GM18520 (cell line): Measurements from ENCODE around the gene PRUNE2.
"Not testable (repeated sequence)": the region's sequence is repeated elsewhere in the genome, so short reads cannot be mapped to it uniquely, and the experiment has no call there.

Experiments
- ATAC-seq: cut with Tn5 transposase; IDR thresholded peaks from one replicate; pipeline ENCODE4 v1.9.1; 2021; ENCODE audit not compliant: unreplicated experiment

The PRUNE2 gene

DNA sequence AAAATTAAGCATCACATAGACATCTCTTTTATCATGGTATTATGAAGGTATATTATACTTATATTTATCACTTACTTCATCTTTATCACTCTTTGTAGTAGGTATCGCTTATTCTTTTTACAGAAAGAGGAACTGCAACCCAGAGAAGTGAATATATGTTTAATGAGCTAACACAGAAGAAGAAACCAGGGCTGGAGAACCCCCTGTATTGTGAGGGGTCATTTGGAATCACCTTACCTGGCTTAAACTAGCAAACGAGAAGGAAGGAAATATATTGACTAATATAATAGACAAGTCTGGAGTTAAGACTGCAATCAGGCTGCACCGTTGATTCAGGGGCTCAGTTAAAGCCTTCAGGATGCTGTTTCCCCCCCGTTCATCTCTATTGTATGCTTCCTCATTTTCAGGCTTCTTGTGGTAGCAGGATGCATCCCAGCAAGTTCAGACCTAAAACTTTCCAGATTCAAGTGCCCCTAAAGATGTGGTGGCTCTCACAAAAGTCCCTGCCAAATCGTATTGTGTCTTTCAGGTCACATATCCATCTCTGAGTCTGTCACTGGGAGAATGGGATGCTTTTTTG is 300.5 kb downstream of the PRUNE2 start:
- ATAC-seq, result peak; percentile 79

DNA sequence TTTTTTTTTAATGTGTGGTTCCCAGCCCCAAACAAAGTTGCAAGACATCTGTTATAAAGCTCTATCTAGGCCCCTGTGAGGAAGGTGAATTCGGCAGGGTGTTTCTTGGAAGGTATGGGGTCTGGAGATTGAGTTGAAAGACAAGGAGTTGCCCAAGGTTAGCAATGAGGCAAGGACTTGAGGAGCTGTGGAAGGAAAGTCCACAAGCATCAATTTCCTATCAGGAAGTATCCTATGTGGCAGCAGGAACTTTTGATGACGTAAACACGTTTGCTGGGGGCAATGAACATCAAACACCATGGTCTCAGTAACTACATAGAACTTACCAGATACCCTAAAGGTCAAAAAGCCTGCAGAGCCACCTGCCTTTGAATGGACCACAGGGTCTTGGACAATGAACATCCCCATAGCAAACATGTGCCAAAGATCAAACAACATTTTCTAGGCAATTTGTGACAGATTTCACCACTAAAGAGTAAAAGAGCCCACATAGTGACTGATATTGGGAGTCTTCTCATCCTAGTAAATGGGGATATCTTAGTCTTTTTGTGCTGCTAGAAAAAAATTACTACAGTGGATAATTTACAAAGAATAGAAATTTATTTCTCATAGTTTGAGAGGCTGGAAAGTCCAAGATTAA is 301.9 kb downstream of the PRUNE2 start:
- ATAC-seq, result no peak

DNA sequence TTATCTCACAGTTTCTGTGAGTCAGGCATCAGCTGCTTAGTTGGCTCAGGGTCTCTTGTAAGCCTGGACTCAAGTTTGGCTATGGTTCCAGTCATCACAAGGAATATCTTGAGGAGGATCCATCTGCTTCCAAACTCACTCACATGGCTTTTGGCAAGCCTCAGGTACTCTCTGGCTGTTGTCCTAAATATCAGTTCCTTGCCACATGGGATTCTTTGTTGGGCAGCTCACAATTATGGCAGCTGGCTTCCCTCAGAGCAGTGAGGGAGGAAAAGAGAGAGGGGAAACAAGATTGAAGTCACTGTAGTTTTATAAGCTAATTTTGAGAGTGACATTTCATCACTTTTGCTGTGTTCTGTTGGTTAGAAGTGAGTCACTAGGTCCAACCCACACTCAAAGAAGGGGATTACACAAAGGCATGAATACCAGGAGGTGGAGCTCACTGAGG is 302.4 kb downstream of the PRUNE2 start:
- no peak for ATAC-seq

DNA sequence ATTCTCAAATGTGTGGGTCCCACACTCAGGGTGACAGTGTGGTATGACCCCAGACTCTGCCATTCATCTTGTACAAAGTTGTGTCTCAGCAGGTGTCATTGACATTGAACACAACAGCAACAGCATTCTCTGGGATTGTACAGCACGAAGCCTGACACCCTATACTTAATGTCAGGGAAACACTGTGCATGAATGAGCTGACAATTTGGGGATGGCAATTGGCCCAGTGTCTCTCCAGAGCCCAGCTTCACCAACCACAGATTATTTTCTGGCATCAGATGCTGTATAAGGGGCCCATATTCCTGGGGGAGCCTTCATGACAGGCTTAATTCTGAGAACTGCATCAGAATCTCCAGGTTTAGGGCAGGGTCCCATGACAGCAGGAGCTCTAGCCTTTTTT is 303.7 kb downstream of the PRUNE2 start:
- ATAC-seq, result no peak

DNA sequence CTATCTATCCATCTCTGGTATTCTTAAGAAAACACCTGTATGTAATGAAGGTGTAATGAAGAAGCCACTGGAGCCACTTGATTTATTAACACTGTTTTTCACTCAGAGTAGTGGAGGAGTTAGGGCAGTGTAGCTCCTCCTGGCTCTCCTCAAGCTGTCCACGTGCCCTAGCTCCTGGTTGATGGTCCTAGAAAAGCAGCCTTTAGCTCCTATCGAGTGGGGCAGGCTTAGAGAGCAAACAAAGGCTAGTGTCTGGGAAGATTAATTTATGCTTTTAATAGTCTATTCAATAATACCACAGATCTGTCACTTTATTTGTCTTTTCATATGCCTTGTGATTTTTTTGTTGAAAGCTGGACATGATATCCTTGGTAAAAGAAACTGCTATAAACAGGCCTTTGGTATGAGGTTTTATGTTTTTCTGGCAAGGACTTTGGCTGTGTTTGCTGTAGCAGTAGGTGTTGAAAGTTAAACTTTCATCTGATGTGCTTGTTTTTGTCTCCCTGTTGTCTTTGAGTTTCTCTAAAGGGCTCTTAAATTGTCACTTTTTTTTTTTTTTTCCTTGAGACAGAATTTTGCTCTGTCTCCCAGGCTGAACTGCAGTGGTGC is 305.8 kb downstream of the PRUNE2 start:
- ATAC-seq, result no peak

DNA sequence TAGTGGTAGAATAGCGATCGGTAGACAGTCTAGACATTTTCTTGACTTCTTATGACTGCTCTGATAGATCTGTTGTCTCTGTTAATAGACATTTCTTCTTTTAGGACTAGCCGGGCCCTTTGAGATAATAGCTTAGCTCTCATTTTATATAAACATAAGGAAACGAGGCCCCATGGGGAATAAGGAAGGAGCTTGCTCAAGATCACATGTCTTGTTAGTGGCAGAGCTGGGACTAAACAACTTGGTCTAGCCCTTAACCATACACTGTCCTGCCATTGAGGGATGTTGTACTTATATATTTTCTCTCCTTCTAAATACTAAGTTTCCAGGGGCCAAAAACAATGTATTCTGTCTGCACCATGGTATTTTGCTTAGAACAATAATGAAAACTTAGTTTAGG is 306.9 kb downstream of the PRUNE2 start:
- no peak for ATAC-seq

DNA sequence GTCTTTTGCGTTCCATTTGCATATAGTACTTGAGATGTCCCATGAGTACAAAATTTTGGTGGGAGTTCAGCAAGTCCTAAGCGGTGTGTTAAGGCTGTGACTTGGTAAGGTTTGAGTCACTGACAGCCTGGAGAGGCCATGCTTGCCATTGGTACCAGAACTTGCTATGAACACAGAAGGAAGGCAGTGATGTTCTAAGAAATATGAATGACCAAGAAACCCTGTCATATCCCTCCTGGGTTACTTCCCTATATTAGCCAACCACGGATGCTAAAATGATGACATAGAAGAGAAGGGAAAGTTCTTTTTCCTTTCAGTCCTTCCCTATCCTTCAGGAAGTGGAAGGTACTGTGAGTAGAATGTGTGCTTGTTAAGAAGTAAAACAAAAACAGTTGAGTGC is 310.3 kb downstream of the PRUNE2 start:
- no peak for ATAC-seq

DNA sequence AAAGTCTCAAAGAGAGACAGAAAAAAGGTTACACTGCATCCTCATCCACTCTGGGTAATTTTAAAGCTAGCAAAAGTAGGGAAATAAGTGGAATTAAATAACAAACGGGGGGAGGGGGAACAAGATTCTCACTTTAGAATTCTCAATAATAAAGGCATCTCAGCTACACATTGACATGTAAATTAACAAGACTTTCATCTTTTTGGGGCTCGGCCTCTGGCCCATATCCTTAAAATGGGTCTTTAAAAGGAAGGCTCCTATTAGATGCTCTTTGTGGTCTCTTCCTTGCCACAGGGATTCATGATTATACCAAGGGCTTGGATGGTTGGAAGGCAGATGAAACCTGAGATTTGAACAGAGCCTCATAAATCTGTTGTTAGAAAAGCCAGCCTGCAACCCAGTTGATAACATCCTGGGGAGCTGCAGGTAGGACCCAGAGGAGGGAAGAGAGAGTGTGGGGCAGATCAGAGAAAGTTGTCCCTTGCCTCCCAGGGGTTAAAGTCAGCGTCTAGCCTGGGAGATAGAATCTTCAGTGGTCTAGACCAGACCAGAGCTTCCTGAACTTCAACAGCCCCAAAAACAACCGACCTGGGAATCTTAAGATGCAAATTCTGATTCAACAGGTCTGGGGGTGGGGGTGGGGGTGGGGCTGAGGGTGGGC is 311.0 kb downstream of the PRUNE2 start:
- ATAC-seq, result no peak

DNA sequence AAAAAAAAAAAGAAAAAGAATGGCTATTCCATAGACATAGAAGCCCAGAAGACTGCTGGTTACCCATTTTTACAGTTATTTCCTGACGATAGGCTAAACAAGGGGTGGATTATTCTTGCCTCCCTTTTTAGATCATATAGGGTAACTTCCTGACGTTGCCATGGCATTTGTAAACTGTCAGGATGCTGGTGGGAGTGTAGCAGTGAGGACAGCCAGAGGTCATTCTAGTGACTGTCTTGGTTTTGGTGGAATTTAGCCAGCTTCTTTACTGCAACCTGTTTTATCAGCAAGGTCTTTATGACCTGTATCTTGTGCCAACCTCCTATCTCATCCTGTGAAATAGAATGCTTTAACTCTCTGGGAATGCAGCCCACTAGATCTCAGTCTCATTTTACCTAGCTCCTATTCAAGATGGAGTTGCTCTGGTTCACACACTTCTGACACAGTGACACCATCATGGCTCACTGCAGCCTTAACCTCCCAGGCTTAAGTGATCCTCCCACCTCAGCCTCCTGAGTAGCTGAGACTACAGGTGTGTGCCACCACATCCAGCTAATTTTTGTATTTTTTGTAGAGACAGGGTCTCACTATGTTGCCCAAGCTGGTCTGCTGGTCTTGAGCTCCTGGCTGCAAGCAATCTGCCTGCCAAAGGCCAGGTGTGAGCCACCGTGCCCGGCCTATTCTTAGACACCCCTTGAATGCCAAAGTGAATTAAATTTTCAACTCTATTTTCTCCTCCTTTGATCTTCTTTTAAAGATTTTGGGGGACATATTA is 311.8 kb downstream of the PRUNE2 start:
- ATAC-seq, result not testable (repeated sequence)

DNA sequence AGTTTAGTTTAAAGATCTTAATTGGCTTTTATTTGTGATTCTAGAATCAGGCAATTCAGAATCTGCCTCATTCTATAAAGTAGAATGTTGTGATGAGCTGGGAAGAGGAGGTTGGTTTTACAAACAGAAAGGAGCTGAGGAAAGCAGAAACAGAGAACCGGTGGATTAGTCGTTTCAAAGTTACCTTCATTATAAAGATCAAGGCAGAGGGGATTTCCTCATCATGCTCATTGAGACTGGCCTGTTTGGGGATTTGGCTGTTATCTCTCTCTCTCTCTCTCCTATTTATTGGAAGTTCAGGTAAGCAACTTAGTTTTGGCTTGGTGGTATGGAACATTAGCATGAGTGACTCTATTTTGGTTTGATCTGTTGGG is 313.0 kb downstream of the PRUNE2 start:
- no peak for ATAC-seq

DNA sequence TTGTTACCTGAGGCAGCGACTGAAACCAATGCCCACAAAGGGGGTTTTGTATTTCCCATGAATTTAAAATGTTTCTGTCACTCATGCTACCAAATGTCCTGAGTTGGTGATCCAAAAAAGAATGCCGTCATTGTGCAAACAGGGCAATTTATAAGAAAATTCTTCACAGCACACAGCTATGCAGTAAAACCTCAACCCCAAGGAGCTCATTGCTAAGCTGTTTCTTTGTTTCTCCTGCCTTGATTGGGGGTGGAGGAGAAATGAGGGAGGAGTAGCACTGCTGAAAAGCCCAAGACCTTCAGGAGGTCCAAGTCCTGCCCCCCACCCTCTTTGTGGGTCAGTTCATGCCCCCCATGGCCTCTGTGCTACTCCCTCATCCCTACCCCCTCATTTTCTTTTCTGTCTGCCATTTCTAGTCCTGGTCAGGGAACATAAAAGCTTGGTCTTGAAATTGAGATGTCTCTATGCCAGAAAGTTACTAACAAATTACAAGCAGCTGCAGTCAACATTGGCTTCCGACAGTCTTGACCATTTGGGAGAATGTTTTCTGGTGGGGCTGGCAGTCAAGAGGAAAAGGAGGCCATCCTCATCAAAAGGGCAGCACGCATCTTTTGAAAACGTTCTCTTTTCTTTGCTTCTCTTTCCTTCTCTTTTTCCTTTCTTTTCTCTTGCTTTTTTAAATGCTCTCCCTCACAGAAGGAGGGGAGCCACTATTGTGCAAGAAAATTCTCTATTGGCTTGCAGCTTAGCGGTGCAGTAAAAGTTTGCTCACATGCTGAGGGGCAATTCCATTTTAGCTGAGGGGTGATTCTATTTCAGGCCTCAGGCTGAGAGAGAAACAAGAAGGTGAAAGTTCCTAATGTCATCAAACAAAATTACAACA is 313.6 kb downstream of the PRUNE2 start:
- ATAC-seq, result no peak

DNA sequence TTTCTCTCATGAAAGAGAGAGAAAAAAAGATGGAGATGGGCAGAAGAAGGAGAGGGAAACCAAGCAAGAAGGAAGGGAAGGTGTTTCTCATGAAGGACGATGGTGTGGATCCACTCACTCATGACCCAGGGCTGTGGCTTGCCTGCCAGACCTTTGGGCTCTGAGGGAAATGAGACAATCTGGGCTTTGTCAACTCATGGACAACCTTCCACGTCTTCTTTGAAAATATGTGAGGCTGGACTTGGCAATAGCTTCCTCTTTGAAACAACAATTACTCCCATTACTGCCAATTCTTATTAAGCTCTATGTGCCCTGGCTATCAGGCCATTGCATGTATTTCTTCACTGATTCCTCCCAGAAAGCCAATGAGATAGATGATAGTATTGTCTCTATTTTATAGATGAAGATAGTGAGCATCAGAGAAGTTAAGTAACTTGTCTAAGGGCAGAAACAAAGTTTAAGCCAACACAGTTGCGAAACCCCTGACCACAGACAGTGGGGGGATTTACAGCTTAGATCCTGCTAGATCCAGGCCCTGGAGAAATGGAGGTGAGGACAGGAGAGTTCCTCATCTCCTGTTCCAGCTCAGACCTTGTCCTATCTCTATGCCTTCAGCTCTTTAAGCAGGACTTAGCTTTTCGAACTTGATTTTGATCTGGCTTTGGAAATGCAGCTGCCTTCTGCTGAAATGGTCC is 314.5 kb downstream of the PRUNE2 start:
- ATAC-seq, result no peak

DNA sequence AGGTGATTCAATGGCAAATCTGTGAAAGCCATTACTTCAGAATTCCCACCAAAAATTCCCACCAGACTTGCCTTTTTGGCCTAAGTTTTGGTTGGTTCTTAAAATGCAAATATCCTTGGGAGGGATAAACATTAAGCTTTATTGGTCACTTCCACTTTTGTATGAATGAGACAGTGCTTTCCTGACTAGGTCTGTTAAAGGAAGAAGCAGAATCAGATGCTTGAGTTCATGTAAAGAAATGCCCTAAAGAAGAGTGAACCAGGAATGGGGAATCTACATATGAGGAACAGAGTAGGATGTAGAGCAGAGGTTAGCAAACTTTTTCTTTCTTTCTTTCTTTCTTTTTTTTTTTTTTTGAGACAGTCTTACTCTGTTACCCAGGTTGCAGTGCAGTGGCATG is 317.6 kb downstream of the PRUNE2 start:
- no peak for ATAC-seq

DNA sequence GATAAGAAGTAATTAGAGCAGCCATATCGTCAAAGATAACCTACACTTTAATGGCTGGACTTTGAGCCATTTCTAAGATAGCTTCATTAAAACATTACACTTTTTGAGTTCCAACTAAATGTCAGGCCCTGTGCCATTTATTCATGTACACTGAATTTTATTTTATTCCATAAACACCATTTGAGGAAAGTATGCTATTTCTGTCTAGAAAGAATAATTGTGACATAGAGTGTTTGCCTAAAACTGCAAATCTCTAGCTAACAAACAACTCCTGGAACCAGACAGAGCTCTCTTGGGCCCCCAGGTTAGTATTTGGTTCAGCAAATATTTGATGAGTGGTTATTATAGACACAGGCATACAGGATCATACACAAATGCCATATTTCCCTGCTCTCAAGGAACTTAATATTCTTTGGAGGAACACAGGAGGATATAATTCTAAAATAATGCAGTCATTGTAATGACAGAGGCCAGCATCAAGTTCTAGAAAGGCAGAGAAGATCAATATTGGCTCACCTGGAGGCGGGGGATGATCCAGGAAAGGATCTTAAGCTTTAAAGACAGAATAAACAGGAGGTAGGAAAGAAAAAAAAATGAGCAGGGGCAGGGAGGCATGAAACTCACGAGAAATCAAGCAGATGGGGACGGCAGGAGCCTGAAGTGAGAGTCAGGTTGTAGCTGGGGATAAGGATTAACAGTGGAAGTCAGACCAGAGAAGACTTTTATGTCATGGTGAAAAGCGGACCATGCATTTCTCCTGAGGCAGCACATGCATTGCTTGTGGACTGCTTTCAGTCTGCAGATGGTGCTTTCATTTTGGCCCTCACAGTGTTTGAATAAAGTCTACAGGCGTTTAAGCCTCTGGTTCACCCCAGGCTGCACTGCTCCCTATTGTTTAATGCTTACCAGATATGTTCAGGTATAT is 319.3 kb downstream of the PRUNE2 start:
- no peak for ATAC-seq

DNA sequence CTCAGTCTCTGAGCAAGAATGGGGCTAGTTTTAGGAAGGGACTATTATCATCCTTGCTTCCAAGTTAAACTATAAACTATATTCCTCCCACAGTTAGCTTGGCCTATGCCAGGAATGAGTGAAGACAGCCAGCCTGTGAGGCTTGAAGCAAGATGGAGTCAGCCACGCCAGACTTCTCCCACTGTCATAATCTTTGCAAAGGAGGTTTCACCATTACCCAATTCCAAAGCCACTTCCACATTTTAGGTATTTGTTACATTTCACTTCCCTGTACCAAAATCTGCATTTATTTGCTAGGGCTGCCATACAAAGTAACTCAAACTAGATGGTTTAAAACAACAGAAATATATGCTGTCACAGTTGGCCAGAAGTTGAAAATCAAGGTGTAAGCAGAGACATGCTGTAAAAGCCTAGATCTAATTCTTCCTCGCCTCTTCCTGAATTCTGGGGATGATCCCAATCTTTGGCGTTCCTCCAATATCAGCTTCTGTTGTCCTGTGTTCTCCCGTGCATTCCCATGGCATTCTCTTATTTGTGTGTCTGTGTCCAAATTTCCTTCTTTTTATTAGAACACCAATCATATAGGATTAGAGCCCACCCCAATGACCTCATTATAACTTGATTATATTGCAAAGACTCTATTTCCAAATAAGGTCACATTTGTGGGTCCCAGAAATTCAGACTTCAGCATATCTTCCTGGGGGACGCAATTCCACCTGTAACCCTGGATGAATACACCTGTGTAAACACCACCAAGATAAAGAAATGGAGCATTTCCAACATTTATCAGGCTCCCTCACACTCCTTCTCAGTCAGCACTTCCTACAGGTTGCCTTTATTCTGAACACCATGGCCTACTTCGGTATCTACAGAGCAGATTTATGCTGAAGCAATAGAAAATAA is 320.2 kb downstream of the PRUNE2 start:
- no peak for ATAC-seq

DNA sequence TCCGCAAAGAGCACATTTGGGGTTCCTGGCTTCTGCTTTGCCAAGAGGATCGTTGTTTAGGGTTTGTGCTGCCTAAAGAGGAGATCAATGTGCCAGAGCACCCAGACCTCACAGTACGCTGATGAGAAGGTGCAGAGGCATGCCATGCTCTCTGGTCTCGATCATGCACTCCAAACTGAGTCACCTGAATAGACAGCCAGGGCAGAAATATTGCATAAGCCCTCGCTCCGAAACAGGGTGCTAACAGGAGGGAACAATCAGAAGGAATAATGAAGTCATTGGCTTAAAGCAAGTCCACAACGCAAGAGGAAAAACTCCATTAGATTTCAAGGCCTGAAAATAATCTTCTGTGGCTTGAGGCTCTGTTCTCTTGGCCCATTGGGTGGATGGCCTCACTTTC is 322.7 kb downstream of the PRUNE2 start:
- ATAC-seq, result no peak

DNA sequence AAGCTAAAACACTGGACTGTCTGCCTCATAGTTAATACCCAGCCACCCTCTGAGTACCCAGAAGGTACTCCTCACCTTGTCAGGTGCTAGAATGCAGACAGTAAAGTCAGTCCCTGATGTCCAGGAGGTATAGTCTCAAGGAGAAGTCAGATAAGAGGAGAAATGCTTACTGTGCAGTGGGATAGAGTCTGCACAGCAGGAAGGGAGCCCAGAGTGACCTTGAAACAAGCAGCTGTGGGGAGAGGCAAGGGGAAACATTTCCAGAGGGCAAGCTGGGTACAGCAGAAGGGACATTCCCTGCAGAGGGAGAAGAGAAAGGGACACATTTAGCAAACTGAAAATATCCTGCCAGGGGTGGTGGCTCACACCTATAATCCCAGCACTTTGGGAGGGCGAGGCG is 324.2 kb downstream of the PRUNE2 start:
- ATAC-seq, result no peak

DNA sequence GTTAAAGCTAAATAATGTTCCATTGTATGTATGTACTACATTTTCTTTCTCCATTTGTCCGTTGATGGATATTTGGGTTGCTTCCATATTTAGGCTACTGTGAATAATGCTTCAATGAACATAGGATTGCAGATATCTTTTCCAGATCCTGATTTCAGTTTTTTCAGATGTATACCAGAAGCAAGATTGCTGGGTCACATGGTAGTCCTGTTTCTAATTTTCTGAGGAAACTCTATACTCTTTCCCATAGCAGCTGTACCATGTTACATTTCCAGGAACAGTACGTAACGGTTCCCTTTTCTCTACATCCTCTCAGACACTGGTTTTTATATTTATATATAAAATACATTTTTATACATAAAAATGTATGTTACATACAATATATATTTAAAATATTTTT is 325.1 kb downstream of the PRUNE2 start:
- ATAC-seq, result no peak
